SU-DHL-6 (cell line): ENCODE results near the gene SH3BP2.

ENCODE experiments used
- EZH2phosphoT487 ChIP-seq: fragments of 200-600 bp; sonication (generic), shearing (Covaris generic); conservative IDR thresholded peaks from 2 replicates; pipeline ENCODE4 v1.6.1; 2018; ENCODE audit warnings: mild to moderate bottlenecking, antibody characterized with exemption, low read length, moderate library complexity, mixed read lengths
- TF ChIP-seq, protein P1 (sequence below): fragments of 200-600 bp; sonication (generic); IDR thresholded peaks from one replicate; pipeline ENCODE4 v1.5.1; 2017; ENCODE audit warnings: antibody characterized with exemption, mild to moderate bottlenecking, low read length, moderate library complexity; ENCODE audit not compliant: insufficient read depth, poor library complexity, severe bottlenecking

GRCh38 chr4:2846172-2846571 lies 53.3 kb downstream of the SH3BP2 start:
- TF ChIP-seq, protein P1, sequence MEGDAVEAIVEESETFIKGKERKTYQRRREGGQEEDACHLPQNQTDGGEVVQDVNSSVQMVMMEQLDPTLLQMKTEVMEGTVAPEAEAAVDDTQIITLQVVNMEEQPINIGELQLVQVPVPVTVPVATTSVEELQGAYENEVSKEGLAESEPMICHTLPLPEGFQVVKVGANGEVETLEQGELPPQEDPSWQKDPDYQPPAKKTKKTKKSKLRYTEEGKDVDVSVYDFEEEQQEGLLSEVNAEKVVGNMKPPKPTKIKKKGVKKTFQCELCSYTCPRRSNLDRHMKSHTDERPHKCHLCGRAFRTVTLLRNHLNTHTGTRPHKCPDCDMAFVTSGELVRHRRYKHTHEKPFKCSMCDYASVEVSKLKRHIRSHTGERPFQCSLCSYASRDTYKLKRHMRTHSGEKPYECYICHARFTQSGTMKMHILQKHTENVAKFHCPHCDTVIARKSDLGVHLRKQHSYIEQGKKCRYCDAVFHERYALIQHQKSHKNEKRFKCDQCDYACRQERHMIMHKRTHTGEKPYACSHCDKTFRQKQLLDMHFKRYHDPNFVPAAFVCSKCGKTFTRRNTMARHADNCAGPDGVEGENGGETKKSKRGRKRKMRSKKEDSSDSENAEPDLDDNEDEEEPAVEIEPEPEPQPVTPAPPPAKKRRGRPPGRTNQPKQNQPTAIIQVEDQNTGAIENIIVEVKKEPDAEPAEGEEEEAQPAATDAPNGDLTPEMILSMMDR = no peak
- TF ChIP-seq EZH2phosphoT487 = no peak
